ENCODE data around the gene ZNF33A. TPM values are rescaled to one million over a fixed set of nuclear protein-coding genes. Genes with fewer than 3 reads are reported as not detected.
A peak's percentile ranks its signal among the peaks of the same experiment; 100 is the strongest.

Gene ZNF33A
- 13.5 and 14.6 TPM in 2 replicates for polyA plus RNA-seq (2013)

- Histone ChIP-seq H3K4me1 (ENCODE audit: control insufficient read depth in 1 of 2, insufficient read depth in 2 of 2, low read length in 2 of 2) (no peaks in the 10 kb centered on the region), H4K8ac (ENCODE audit: low read depth, low read length) (peak within 1 kb of the TSS; percentile 87), H2BK120ac (ENCODE audit: insufficient read depth, low read length, poor library complexity) (no peak within 1 kb of the TSS), H3K9ac (ENCODE audit: low read length) (peak within 1 kb of the TSS; percentile 82), H3K79me2 (ENCODE audit: control insufficient read depth, insufficient read depth, low read length, poor library complexity) (no peaks in the 10 kb centered on the region), H2BK12ac (ENCODE audit: low read length) (no peak within 1 kb of the TSS), H3K36me3 (ENCODE audit: control insufficient read depth in 1 of 2, insufficient read depth in 2 of 2, low read length in 2 of 2) (peaks cover 5 to 9% of the 10 kb centered on the region in 2 experiments), H4K91ac (ENCODE audit: low read depth, low read length) (peak within 1 kb of the TSS; percentile 31), H3K27ac (ENCODE audit: low read depth, low read length) (peak within 1 kb of the TSS; percentile 89), H3K14ac (ENCODE audit: low read length) (peak within 1 kb of the TSS; percentile 62), H3K23ac (ENCODE audit: low read length) (no peak within 1 kb of the TSS), H3K4ac (ENCODE audit: low read depth, low read length) (no peak within 1 kb of the TSS), H4K12ac (ENCODE audit: low read depth, low read length) (no peak within 1 kb of the TSS), H3K4me3 (ENCODE audit: low read depth, low read length) (peak within 1 kb of the TSS; percentile 79), H2AFZ (ENCODE audit: insufficient read depth, low read length, poor library complexity) (peak within 1 kb of the TSS; percentile 66), H3K27me3 (ENCODE audit: insufficient read depth, low read length) (no peaks in the 10 kb centered on the region), H3K9me3 (ENCODE audit: insufficient read depth, low read depth, low read length) (peaks cover 4% of the 10 kb centered on the region), H3K4me2 (ENCODE audit: low read length) (peak within 1 kb of the TSS; percentile 90), H3K79me1 (ENCODE audit: low read length) (peaks cover 3% of the 10 kb centered on the region), H2AK5ac (ENCODE audit: low read length) (no peak within 1 kb of the TSS), H3K18ac (ENCODE audit: low read length) (peak within 1 kb of the TSS; percentile 74), H2BK5ac (ENCODE audit: low read depth, low read length, poor library complexity) (peak within 1 kb of the TSS; percentile 52)
- peak; percentile 96 to 97 for DNase-seq
- WGBS (ENCODE audit: extremely low coverage, insufficient coverage, insufficient read length): no CpG with 5 or more reads among the region's 46 CpGs
These were observed at the start of gene ZNF33A for GRCh38 chr10:38010119-38010903. Gene ZNF33A, plus strand, starts transcription at chr10:38010675. Its CDS starts 1,667 bp downstream, at chr10:38012342.

DNA sequence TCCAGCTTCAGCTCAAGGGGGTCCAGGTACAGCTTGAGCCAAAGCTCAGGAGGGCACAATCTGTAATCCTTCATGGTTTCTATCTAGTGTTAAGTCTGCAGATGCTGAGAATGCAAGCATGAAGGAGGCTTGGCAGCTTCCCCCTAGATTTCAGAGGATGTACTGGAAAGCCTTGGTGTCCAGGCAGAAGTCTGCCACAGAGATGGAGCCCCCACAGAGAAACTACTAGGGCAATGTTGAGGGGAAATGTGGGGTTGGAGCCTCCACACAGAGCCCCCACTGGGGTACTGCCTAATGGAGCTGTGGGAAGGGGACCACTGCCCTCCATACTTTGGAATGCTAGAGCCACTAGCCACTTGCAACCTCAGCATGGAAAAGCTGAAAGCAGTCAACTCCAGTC is 45.5 kb upstream of the ZNF33A start:
- no peak overlapping the region for H3K23ac ChIP-seq (ENCODE audit: low read length)
- no peak for DNase-seq
- H3K14ac ChIP-seq (ENCODE audit: low read length): no peak overlapping the region
- no peak overlapping the region for H2AK5ac ChIP-seq (ENCODE audit: low read length)
- no peaks in the 10 kb centered on the region for H3K4me1 ChIP-seq (ENCODE audit: control insufficient read depth in 1 of 2, insufficient read depth in 2 of 2, low read length in 2 of 2)
- H3K18ac ChIP-seq (ENCODE audit: low read length): no peak overlapping the region
- H4K91ac ChIP-seq (ENCODE audit: low read depth, low read length): no peak overlapping the region
- H3K27ac ChIP-seq (ENCODE audit: low read depth, low read length): no peak overlapping the region
- H4K12ac ChIP-seq (ENCODE audit: low read depth, low read length): no peak overlapping the region
- H3K27me3 ChIP-seq (ENCODE audit: insufficient read depth, low read length): no peaks in the 10 kb centered on the region
- no peak overlapping the region for H2BK5ac ChIP-seq (ENCODE audit: low read depth, low read length, poor library complexity)
- no peak overlapping the region for H2BK12ac ChIP-seq (ENCODE audit: low read length)
- H3K79me1 ChIP-seq (ENCODE audit: low read length): no peaks in the 10 kb centered on the region
- no peak overlapping the region for H3K4me3 ChIP-seq (ENCODE audit: low read depth, low read length)
- no peaks in the 10 kb centered on the region for H3K36me3 ChIP-seq (ENCODE audit: control insufficient read depth in 1 of 2, insufficient read depth in 2 of 2, low read length in 2 of 2)
- no peak overlapping the region for H4K8ac ChIP-seq (ENCODE audit: low read depth, low read length)
- no peak overlapping the region for H2AFZ ChIP-seq (ENCODE audit: insufficient read depth, low read length, poor library complexity)
- H3K9me3 ChIP-seq (ENCODE audit: insufficient read depth, low read depth, low read length): peaks cover 14% of the 10 kb centered on the region
- H3K4me2 ChIP-seq (ENCODE audit: low read length): no peak overlapping the region
- H2BK120ac ChIP-seq (ENCODE audit: insufficient read depth, low read length, poor library complexity): no peak overlapping the region
- H3K4ac ChIP-seq (ENCODE audit: low read depth, low read length): no peak overlapping the region
- H3K9ac ChIP-seq (ENCODE audit: low read length): no peak overlapping the region
- H3K79me2 ChIP-seq (ENCODE audit: control insufficient read depth, insufficient read depth, low read length, poor library complexity): no peaks in the 10 kb centered on the region

DNA sequence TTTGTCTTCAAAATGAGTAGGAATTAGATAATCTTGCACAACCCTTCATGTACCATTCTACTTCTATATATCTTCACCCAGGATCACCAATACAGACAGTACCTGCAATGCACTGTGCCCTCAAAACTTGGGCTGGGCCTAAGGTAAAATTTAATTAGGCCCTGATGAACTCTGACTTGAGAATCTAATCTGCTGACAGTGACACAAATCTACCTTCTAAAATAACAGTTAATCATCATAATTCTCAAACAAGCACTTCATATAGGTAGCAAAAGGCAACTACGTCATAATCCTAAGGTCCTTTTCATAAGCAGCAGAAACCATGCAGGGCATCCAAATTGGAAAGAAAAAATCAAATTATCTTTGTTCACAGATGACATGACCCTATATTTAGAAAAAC is 38.1 kb upstream of the ZNF33A start:
- Histone ChIP-seq H2BK5ac (ENCODE audit: low read depth, low read length, poor library complexity) (no peak overlapping the region), H4K91ac (ENCODE audit: low read depth, low read length) (no peak overlapping the region), H3K9me3 (ENCODE audit: insufficient read depth, low read depth, low read length) (peaks cover 1% of the 10 kb centered on the region), H3K4me1 (ENCODE audit: control insufficient read depth in 1 of 2, insufficient read depth in 2 of 2, low read length in 2 of 2) (peaks cover 0 to 2% of the 10 kb centered on the region in 2 experiments), H3K23ac (ENCODE audit: low read length) (no peak overlapping the region), H4K12ac (ENCODE audit: low read depth, low read length) (no peak overlapping the region), H3K14ac (ENCODE audit: low read length) (no peak overlapping the region), H3K9ac (ENCODE audit: low read length) (no peak overlapping the region), H3K27me3 (ENCODE audit: insufficient read depth, low read length) (no peaks in the 10 kb centered on the region), H3K4me3 (ENCODE audit: low read depth, low read length) (no peak overlapping the region), H4K8ac (ENCODE audit: low read depth, low read length) (no peak overlapping the region), H3K79me1 (ENCODE audit: low read length) (peaks cover 3% of the 10 kb centered on the region), H3K79me2 (ENCODE audit: control insufficient read depth, insufficient read depth, low read length, poor library complexity) (peaks cover 3% of the 10 kb centered on the region), H3K4ac (ENCODE audit: low read depth, low read length) (no peak overlapping the region), H3K4me2 (ENCODE audit: low read length) (no peak overlapping the region), H2AFZ (ENCODE audit: insufficient read depth, low read length, poor library complexity) (no peak overlapping the region), H2BK12ac (ENCODE audit: low read length) (no peak overlapping the region), H3K36me3 (ENCODE audit: control insufficient read depth in 1 of 2, insufficient read depth in 2 of 2, low read length in 2 of 2) (no peaks in the 10 kb centered on the region), H2AK5ac (ENCODE audit: low read length) (no peak overlapping the region), H3K18ac (ENCODE audit: low read length) (no peak overlapping the region), H3K27ac (ENCODE audit: low read depth, low read length) (no peak overlapping the region), H2BK120ac (ENCODE audit: insufficient read depth, low read length, poor library complexity) (no peak overlapping the region)
- DNase-seq: no peak
- no CpG with 5 or more reads among the region's 1 CpG for WGBS (ENCODE audit: extremely low coverage, insufficient coverage, insufficient read length)

- no CpG with 5 or more reads among the region's 5 CpGs for WGBS (ENCODE audit: extremely low coverage, insufficient coverage, insufficient read length)
- H3K4me2 ChIP-seq (ENCODE audit: low read length): peak overlapping the region; percentile 73
- no peak overlapping the region for H3K27ac ChIP-seq (ENCODE audit: low read depth, low read length)
- H3K4ac ChIP-seq (ENCODE audit: low read depth, low read length): no peak overlapping the region
- no peaks in the 10 kb centered on the region for H3K9me3 ChIP-seq (ENCODE audit: insufficient read depth, low read depth, low read length)
- H3K79me2 ChIP-seq (ENCODE audit: control insufficient read depth, insufficient read depth, low read length, poor library complexity): peaks cover 3% of the 10 kb centered on the region
- no peak for DNase-seq
- peaks cover 0 to 2% of the 10 kb centered on the region in 2 experiments for H3K4me1 ChIP-seq (ENCODE audit: control insufficient read depth in 1 of 2, insufficient read depth in 2 of 2, low read length in 2 of 2)
- no peak overlapping the region for H4K12ac ChIP-seq (ENCODE audit: low read depth, low read length)
- H3K79me1 ChIP-seq (ENCODE audit: low read length): peaks cover 3% of the 10 kb centered on the region
- H3K9ac ChIP-seq (ENCODE audit: low read length): no peak overlapping the region
- peak overlapping the region; percentile 87 for H2AFZ ChIP-seq (ENCODE audit: insufficient read depth, low read length, poor library complexity)
- H2BK12ac ChIP-seq (ENCODE audit: low read length): no peak overlapping the region
- no peak overlapping the region for H3K23ac ChIP-seq (ENCODE audit: low read length)
- peak overlapping the region; percentile 84 for H4K8ac ChIP-seq (ENCODE audit: low read depth, low read length)
- H3K27me3 ChIP-seq (ENCODE audit: insufficient read depth, low read length): no peaks in the 10 kb centered on the region
- H3K36me3 ChIP-seq (ENCODE audit: control insufficient read depth in 1 of 2, insufficient read depth in 2 of 2, low read length in 2 of 2): no peaks in the 10 kb centered on the region
- H2AK5ac ChIP-seq (ENCODE audit: low read length): no peak overlapping the region
- no peak overlapping the region for H3K4me3 ChIP-seq (ENCODE audit: low read depth, low read length)
- H2BK120ac ChIP-seq (ENCODE audit: insufficient read depth, low read length, poor library complexity): no peak overlapping the region
- no peak overlapping the region for H3K18ac ChIP-seq (ENCODE audit: low read length)
- H2BK5ac ChIP-seq (ENCODE audit: low read depth, low read length, poor library complexity): no peak overlapping the region
- H3K14ac ChIP-seq (ENCODE audit: low read length): no peak overlapping the region
- H4K91ac ChIP-seq (ENCODE audit: low read depth, low read length): no peak overlapping the region
These were observed 35.0 kb upstream of the ZNF33A start for GRCh38 chr10:37975401-37975991.
